Measurements from ENCODE around the gene NFATC2.

- TF ChIP-seq ELF4 (IDR thresholded peaks at IDR 0.05): no peak
- no peak for TF ChIP-seq BHLHE40 (IDR thresholded peaks at IDR 0.05; ENCODE audit: borderline replicate concordance)
- no peak for TF ChIP-seq FOXK2 (IDR thresholded peaks at IDR 0.05)
- TF ChIP-seq FOXM1 (IDR thresholded peaks at IDR 0.05; ENCODE audit: borderline replicate concordance): no peak
- no peak for TF ChIP-seq PKNOX1 (IDR thresholded peaks at IDR 0.05)
These were observed 17.5 kb upstream of the NFATC2 start for GRCh38 chr20:51560042-51560441.
